ENCODE measurements around the gene SENP1. TPM values are rescaled to one million over a fixed set of nuclear protein-coding genes. Genes with fewer than 3 reads are reported as not detected.
A peak's percentile ranks its signal among the peaks of the same experiment; 100 is the strongest.

SENP1 gene
- total and polyA plus RNA-seq, 9 donors: 6.2 to 28.9 (median 19.7) TPM

DNA sequence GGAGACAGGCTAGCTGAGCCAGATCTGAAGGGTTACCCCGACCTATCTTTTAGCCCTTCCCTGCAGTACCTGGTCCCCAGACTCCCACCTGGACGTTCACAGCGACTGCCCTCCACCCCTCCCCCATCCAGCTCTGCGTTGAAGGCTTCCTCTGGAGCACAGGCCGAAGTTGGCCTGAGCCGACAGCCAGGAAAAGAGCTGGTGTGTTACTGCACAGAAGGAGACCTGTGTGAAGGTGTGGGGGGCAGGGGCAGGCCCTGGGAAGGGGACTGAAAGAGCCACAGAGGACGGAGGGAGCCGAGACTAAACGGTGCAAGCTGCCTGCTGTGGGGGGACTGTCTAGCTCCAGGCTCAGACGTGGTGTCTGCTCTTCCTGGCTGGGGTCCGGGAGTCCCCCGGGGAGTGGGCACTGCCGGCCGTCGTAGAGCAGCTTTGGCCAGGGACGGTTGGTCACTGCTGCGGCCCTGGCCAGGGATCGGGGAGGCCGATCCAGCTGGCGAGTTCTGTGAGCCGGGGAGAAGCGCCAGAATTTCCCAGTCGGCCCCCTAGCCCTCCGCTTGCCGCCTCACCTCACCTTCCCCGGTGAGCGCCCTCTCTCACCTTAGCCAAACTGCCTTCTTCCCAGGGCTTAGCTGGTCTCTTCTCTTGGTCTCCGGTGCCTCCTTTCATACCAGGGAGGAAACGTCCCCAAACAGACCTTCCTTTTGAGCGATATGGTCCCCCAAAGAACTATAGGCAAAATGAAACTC is 100.7 kb downstream of the SENP1 start:
- intact Hi-C loops (cut with DNase I): no loop called here
- no peaks in the 10 kb centered on the region for H3K36me3 ChIP-seq

DNA sequence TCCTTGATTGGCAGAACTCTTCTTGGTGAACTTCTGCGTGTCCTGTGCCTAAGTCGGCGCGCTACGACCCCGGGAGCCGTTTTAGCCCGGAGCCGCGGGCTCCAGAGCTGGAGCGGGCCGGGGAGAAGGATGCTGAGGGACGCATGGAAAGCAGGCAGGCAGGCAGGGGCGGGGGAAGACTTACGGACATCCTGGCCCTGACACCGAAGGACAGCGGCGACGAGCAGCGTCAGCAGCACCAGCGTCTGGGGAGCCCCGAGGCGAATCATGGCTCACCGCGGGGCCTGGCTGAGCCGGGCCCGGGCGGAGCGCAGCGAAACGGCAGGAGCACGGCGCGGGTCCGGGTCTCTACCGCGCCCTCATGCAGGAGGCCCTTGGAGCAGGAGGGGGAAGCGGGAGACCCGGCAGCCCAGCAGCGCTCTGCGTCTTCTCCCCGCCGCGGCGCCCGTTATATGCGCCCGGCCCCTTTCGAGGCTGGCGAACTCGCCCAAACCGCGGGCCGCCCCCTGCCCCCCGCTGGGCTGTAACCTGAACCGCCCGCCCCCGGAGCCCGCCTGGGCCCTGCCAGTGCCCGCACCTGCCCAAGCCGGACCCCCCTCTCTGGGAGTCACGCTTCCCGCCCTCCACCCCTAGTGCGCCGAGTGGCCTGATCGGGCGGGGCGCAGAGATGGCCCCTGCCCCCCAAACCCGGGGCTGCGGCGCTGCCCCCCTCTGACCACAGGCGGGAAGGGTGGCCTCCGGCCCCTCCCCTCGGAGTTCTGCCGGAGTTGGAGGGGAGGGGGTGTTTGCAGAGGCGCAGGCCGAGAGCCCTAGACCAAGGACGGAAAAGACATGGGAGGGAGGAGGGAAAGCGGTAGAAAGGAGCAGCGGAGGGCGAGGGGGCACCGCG is 101.6 kb downstream of the SENP1 start, which contains the start of gene COL2A1:
COL2A1 (minus strand) TSS at position 424 of the 889 bp plus-strand sequence; CDS start at position 269, 155 bp downstream.
- Histone ChIP-seq H3K27me3 (peaks cover 3% of the 10 kb centered on the region), H3K36me3 (no peaks in the 10 kb centered on the region), H3K4me1 (ENCODE audit: insufficient read depth) (peaks cover 13% of the 10 kb centered on the region), H3K27ac (no peak within 1 kb of the TSS), H3K9me3 (no peaks in the 10 kb centered on the region), H3K4me3 (peak within 1 kb of the TSS; percentile 19)
- DNase-seq: no peak
- TF ChIP-seq EP300 (IDR thresholded peaks at IDR 0.05): no peak
- no peak for TF ChIP-seq POLR2A (IDR thresholded peaks at IDR 0.05)
- TF ChIP-seq, protein P1, sequence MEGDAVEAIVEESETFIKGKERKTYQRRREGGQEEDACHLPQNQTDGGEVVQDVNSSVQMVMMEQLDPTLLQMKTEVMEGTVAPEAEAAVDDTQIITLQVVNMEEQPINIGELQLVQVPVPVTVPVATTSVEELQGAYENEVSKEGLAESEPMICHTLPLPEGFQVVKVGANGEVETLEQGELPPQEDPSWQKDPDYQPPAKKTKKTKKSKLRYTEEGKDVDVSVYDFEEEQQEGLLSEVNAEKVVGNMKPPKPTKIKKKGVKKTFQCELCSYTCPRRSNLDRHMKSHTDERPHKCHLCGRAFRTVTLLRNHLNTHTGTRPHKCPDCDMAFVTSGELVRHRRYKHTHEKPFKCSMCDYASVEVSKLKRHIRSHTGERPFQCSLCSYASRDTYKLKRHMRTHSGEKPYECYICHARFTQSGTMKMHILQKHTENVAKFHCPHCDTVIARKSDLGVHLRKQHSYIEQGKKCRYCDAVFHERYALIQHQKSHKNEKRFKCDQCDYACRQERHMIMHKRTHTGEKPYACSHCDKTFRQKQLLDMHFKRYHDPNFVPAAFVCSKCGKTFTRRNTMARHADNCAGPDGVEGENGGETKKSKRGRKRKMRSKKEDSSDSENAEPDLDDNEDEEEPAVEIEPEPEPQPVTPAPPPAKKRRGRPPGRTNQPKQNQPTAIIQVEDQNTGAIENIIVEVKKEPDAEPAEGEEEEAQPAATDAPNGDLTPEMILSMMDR (IDR thresholded peaks at IDR 0.05): no peak
- intact Hi-C loops (cut with DNase I): no loop called here
- 1% methylated on average over 46 to 83 of the region's 83 CpGs for WGBS, 3 donors

More for the DNA sequence above, 100.7 kb downstream of the SENP1 start:
- Histone ChIP-seq H3K27ac (no peak overlapping the region), H3K4me3 (no peak overlapping the region), H3K9me3 (no peaks in the 10 kb centered on the region), H3K4me1 (ENCODE audit: insufficient read depth) (peaks cover 13% of the 10 kb centered on the region), H3K27me3 (peaks cover 3% of the 10 kb centered on the region)
- DNase-seq: no peak
- WGBS, 3 donors: 60 to 70% (median 66%) methylated on average over 30 of the region's 30 CpGs
- no peak for TF ChIP-seq POLR2A (IDR thresholded peaks at IDR 0.05)
- no peak for TF ChIP-seq EP300 (IDR thresholded peaks at IDR 0.05)
- TF ChIP-seq, protein P1 (IDR thresholded peaks at IDR 0.05): no peak

DNA sequence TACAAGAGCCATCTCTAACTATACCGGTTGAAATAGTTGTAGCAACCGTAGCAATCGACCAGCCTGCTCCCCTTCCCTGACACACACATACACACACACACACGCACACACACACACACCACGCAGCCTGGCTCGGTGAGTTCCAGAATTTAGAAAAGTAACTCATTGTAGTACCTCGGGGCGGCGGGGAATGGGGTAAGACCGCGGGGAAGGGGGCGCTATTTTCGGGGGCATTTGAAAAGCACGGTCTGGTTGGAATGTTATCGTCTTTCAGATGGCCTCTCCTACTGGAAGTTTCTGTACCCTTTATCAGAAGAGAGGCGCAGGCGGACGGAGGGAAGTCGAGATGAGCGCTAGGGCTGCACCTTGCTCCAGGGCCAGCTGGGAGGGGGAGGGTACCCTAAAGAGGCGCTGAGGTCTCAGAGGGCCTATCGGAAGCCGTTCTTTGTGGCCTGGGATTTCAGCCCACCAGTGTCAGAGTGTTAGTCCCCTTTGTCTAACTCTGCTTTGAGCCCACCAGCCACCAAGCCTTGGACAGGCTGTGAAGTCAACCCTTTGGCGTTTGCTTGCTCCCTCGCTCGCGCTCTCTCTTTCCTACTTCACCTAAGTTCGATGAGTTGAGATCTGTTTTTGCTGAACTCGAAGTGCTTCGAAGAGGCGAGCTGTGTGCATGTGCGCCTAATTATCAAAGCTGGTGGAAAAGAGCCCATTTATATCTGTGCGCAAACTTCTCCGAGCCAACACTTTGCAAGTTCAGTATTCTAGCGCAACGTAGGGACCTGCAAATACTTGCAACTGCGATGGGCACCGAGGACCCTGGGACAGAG is 102.4 kb downstream of the SENP1 start:
- intact Hi-C loops (cut with DNase I): no loop called here
- peaks cover 13% of the 10 kb centered on the region for H3K4me1 ChIP-seq (ENCODE audit: insufficient read depth)
- TF ChIP-seq, protein P1 (IDR thresholded peaks at IDR 0.05): no peak
- TF ChIP-seq POLR2A (IDR thresholded peaks at IDR 0.05) (no peak), EP300 (IDR thresholded peaks at IDR 0.05) (no peak)
- no peak overlapping the region for H3K27ac ChIP-seq
- WGBS, 3 donors: 5 to 9% (median 7%) methylated on average over 38 of the region's 38 CpGs
- no peaks in the 10 kb centered on the region for H3K36me3 ChIP-seq
- H3K27me3 ChIP-seq: peaks cover 3% of the 10 kb centered on the region
- no peaks in the 10 kb centered on the region for H3K9me3 ChIP-seq
- peak overlapping the region; percentile 19 for H3K4me3 ChIP-seq
- no peak for DNase-seq

DNA sequence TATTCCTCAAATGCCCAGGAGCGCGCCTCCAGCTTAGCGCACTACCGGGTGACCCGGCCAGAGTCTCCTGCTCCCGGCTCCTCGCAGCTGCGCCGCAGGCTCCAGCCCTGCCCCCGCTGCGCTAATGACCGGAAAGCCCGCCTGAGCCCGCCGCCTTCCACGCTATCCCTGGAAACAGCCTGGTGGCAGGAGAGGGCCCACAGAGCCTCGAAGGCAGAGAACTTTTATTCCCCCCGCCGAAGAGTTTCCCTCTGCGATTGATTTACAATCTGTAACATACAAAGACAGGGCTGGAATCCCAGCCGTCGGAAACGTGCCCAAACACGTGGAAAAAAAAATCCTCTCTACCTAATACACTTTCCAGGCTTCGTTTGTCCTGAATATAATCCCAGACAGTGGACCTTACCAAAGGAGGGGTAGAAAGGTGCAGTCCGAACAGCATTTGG is 103.1 kb downstream of the SENP1 start:
- Histone ChIP-seq H3K4me1 (ENCODE audit: insufficient read depth) (peaks cover 13% of the 10 kb centered on the region), H3K36me3 (no peaks in the 10 kb centered on the region), H3K27me3 (peaks cover 3% of the 10 kb centered on the region), H3K9me3 (no peaks in the 10 kb centered on the region), H3K4me3 (peak overlapping the region; percentile 39), H3K27ac (no peak overlapping the region)
- 1 to 3% (median 2%) methylated on average over 26 of the region's 26 CpGs for WGBS, 3 donors
- TF ChIP-seq POLR2A (IDR thresholded peaks at IDR 0.05) (no peak), EP300 (IDR thresholded peaks at IDR 0.05) (no peak)
- peak in 4 of 5 donors; percentile 38 to 72 (median 57) for DNase-seq
- intact Hi-C loops (cut with DNase I): no loop called here

Data from ovary (tissue), 9 donors.